Gastroesophageal sphincter (tissue), 4 donors: ENCODE measurements around the gene LIN54. TPM values are rescaled to one million over a fixed set of nuclear protein-coding genes. Genes with fewer than 3 reads are reported as not detected.
"Not testable (repeated sequence)": the region's sequence is repeated elsewhere in the genome, so short reads cannot be mapped to it uniquely, and the experiment has no call there.

ENCODE experiments used
- ATAC-seq: fragments of 150-250 bp; one replicate; pipeline ENCODE4 v1.9.1; 2016; ENCODE audit warnings: mild to moderate bottlenecking, moderate library complexity
- H3K27ac ChIP-seq, 4 donors: fragments of 200-600 bp; sonication (generic) in 3 of 4; 1 replicate in 3 of 4; 2 replicates in 1 of 4; pipeline ENCODE4 v1.5.1; 2016 to 2019
- H3K27me3 ChIP-seq: fragments of 200-600 bp; sonication (generic); one replicate; pipeline ENCODE4 v1.5.1; 2019
- H3K36me3 ChIP-seq, 2 donors: fragments of 200-600 bp; sonication (generic); one replicate each; pipeline ENCODE4 v1.5.1; 2019; ENCODE audit warnings: control low read depth in 1 of 2
- H3K4me1 ChIP-seq, 3 donors: fragments of 200-600 bp; sonication (generic); 1 replicate in 2 of 3; 2 replicates in 1 of 3; pipeline ENCODE4 v1.5.1; 2016 to 2019; ENCODE audit warnings: control low read depth in 2 of 3
- H3K4me3 ChIP-seq, 2 donors: fragments of 200-600 bp; sonication (generic); one replicate each; pipeline ENCODE4 v1.5.1; 2019; ENCODE audit warnings: mild to moderate bottlenecking in 1 of 2, moderate library complexity in 1 of 2
- H3K9me3 ChIP-seq, 3 donors: fragments of 200-600 bp; sonication (generic); one replicate each; pipeline ENCODE4 v1.5.1; 2017 to 2019; ENCODE audit warnings: control low read depth in 2 of 3
- CTCF ChIP-seq, 4 experiments: fragments of 200-600 bp in 2 of 4; fragments of 450-650 bp in 2 of 4; sonication (generic) in 1 of 4; IDR thresholded peaks; one replicate each; pipeline ENCODE4 v1.5.1; 2017 to 2019; ENCODE audit warnings: antibody characterized with exemption in 4 of 4, mild to moderate bottlenecking in 2 of 4, moderate library complexity in 2 of 4
- EP300 ChIP-seq: sonication (generic); formaldehyde crosslinking; IDR thresholded peaks from one replicate; pipeline ENCODE4 v1.6.1; 2017; ENCODE audit warnings: antibody characterized with exemption, mild to moderate bottlenecking
- POLR2A ChIP-seq, 2 donors: fragments of 450-650 bp; IDR thresholded peaks; one replicate each; pipeline ENCODE4 v1.6.1; 2017; ENCODE audit warnings: antibody characterized with exemption in 2 of 2, mild to moderate bottlenecking in 2 of 2, moderate library complexity in 1 of 2
- POLR2AphosphoS5 ChIP-seq: sonication (generic); formaldehyde crosslinking; IDR thresholded peaks from one replicate; pipeline ENCODE4 v1.6.1; 2017; ENCODE audit warnings: antibody characterized with exemption
- WGBS, 2 donors: methylation state at CpG; one replicate each; pipeline ENCODE4 v1.1.5; 2018; ENCODE audit warnings: low coverage in 1 of 2; 5-methylcytosine and 5-hydroxymethylcytosine counted together
- total RNA-seq, 4 donors: library from RNA; depleted of rRNA; stranded (reverse); fragments of >200 nt; gene quantifications; one replicate each; pipeline ENCODE4 v1.1.0, GENCODE V29; 2016

Gene LIN54
- total RNA-seq, 4 donors from 2014 or later = 7.8 to 15.3 (median 10.2) TPM

- WGBS, 2 donors = 51 to 52% methylated on average over 3 of the region's 3 CpGs
- Histone ChIP-seq H3K4me3 (no peak overlapping the region), H3K36me3 (no peaks in the 10 kb centered on the region), H3K27me3 (no peaks in the 10 kb centered on the region), H3K27ac (no peak overlapping the region), H3K4me1 (no peaks in the 10 kb centered on the region), H3K9me3 (peaks cover 0 to 19% (median 0%) of the 10 kb centered on the region in 3 donors)
- TF ChIP-seq EP300 (no peak), POLR2A (IDR thresholded peaks at IDR 0.05) (no peak), POLR2AphosphoS5 (no peak), CTCF (IDR thresholded peaks at IDR 0.05) (no peak)
- ATAC-seq = no peak
Observed at GRCh38 chr4:83028976-83029375, 18.4 kb upstream of the LIN54 start.

- H3K9me3 ChIP-seq = peaks cover 0 to 19% (median 0%) of the 10 kb centered on the region in 3 donors
- H3K36me3 ChIP-seq = no peaks in the 10 kb centered on the region
- no peak for ATAC-seq
- H3K27me3 ChIP-seq = no peaks in the 10 kb centered on the region
- no peak for TF ChIP-seq POLR2AphosphoS5
- TF ChIP-seq POLR2A (IDR thresholded peaks at IDR 0.05) = no peak
- no peak for TF ChIP-seq CTCF (IDR thresholded peaks at IDR 0.05)
- no peak for TF ChIP-seq EP300
- no peak overlapping the region for H3K4me3 ChIP-seq
- no peak overlapping the region for H3K27ac ChIP-seq
- no peaks in the 10 kb centered on the region for H3K4me1 ChIP-seq
Observed at GRCh38 chr4:83025563-83025962, 14.9 kb upstream of the LIN54 start.

GRCh38 chr4:83024233-83024632, 13.6 kb upstream of the LIN54 start:
- WGBS, 2 donors = 65% methylated on average over 2 of the region's 2 CpGs; no CpG with 5 or more reads in 1 of the 2 donors
- Histone ChIP-seq H3K27ac (no peak overlapping the region), H3K4me1 (no peaks in the 10 kb centered on the region), H3K27me3 (no peaks in the 10 kb centered on the region), H3K36me3 (no peaks in the 10 kb centered on the region), H3K9me3 (peaks cover 0 to 19% (median 0%) of the 10 kb centered on the region in 3 donors), H3K4me3 (no peak overlapping the region)
- TF ChIP-seq POLR2A (IDR thresholded peaks at IDR 0.05) = no peak
- no peak for TF ChIP-seq EP300
- no peak for TF ChIP-seq CTCF (IDR thresholded peaks at IDR 0.05)
- no peak for TF ChIP-seq POLR2AphosphoS5
- no peak for ATAC-seq

- not testable (repeated sequence) for H3K4me3 ChIP-seq, H3K36me3 ChIP-seq, H3K27ac ChIP-seq, H3K27me3 ChIP-seq, ATAC-seq, H3K4me1 ChIP-seq
- WGBS, 2 donors = 67 to 100% methylated on average over 1 of the region's 1 CpG
- H3K9me3 ChIP-seq = peaks cover 0 to 19% (median 0%) of the 10 kb centered on the region in 3 donors
Observed at GRCh38 chr4:83023599-83023998, 13.0 kb upstream of the LIN54 start.

- TF ChIP-seq POLR2AphosphoS5 = no peak
- no peak for TF ChIP-seq CTCF (IDR thresholded peaks at IDR 0.05)
- TF ChIP-seq POLR2A (IDR thresholded peaks at IDR 0.05) = no peak
- no peak for TF ChIP-seq EP300
- WGBS, 2 donors = 68% methylated on average over 2 of the region's 2 CpGs; no CpG with 5 or more reads in 1 of the 2 donors
Observed at GRCh38 chr4:83022724-83023450, 12.3 kb upstream of the LIN54 start.

More at GRCh38 chr4:83022724-83023450, 12.3 kb upstream of the LIN54 start:
- H3K27me3 ChIP-seq = no peaks in the 10 kb centered on the region
- H3K9me3 ChIP-seq = peaks cover 0 to 19% (median 0%) of the 10 kb centered on the region in 3 donors
- H3K27ac ChIP-seq = no peak overlapping the region
- no peak overlapping the region for H3K4me3 ChIP-seq
- no peak for ATAC-seq
- H3K4me1 ChIP-seq = no peaks in the 10 kb centered on the region
- no peaks in the 10 kb centered on the region for H3K36me3 ChIP-seq
